Activated CD8-positive, alpha-beta memory T cell treated with anti-CD3 and anti-CD28 coated beads for 4 hours (primary cell): Measurements from ENCODE around the gene CERS5.
"Not testable (repeated sequence)": the region's sequence is repeated elsewhere in the genome, so short reads cannot be mapped to it uniquely, and the experiment has no call there.

ENCODE experiments used
- DNase-seq, 2 donors: peaks; one replicate each; pipeline ENCODE4 v3.0.0-alpha.2; 2020; ENCODE audit warnings: low read depth in 2 of 2

The CERS5 gene

GRCh38 chr12:50187084-50187900 is 20.1 kb upstream of the CERS5 start:
- DNase-seq: peak in 1 of 2 donors; percentile 14

GRCh38 chr12:50186681-50187080 is 19.5 kb upstream of the CERS5 start:
- DNase-seq: no peak

- DNase-seq: no peak
Measured at GRCh38 chr12:50185970-50186663, 18.9 kb upstream of the CERS5 start.

- no peak for DNase-seq
Measured at GRCh38 chr12:50185301-50185895, 18.2 kb upstream of the CERS5 start.

- DNase-seq: no peak
Measured at GRCh38 chr12:50184261-50184660, 17.1 kb upstream of the CERS5 start.

- DNase-seq: no peak
Measured at GRCh38 chr12:50182461-50182860, 15.3 kb upstream of the CERS5 start.

- no peak for DNase-seq
Measured at GRCh38 chr12:50181691-50182090, 14.5 kb upstream of the CERS5 start.

- DNase-seq: no peak
Measured at GRCh38 chr12:50175716-50176026, 8.5 kb upstream of the CERS5 start.

GRCh38 chr12:50174971-50175715 is 8.0 kb upstream of the CERS5 start:
- DNase-seq: no peak

GRCh38 chr12:50166799-50167048 is 445 bp downstream of the CERS5 start:
- peak in 1 of 2 donors; percentile 7 for DNase-seq

- DNase-seq: no peak
Measured at GRCh38 chr12:50164963-50165362, 2.2 kb downstream of the CERS5 start.

GRCh38 chr12:50162230-50162629 is 4.9 kb downstream of the CERS5 start:
- no peak for DNase-seq

- DNase-seq: no peak
Measured at GRCh38 chr12:50160643-50161042, 6.5 kb downstream of the CERS5 start.

GRCh38 chr12:50157259-50157658 is 9.9 kb downstream of the CERS5 start:
- DNase-seq: no peak

- DNase-seq: no peak
Measured at GRCh38 chr12:50156641-50157040, 10.5 kb downstream of the CERS5 start.

- DNase-seq: not testable (repeated sequence)
Measured at GRCh38 chr12:50154947-50155346, 12.2 kb downstream of the CERS5 start.

GRCh38 chr12:50151047-50151687 is 16.0 kb downstream of the CERS5 start:
- DNase-seq: no peak

- DNase-seq: no peak
Measured at GRCh38 chr12:50149311-50149710, 17.9 kb downstream of the CERS5 start.

- DNase-seq: not testable (repeated sequence)
Measured at GRCh38 chr12:50148011-50148410, 19.2 kb downstream of the CERS5 start.

- DNase-seq: no peak
Measured at GRCh38 chr12:50147281-50147680, 19.9 kb downstream of the CERS5 start.

- no peak for DNase-seq
Measured at GRCh38 chr12:50145439-50145838, 21.7 kb downstream of the CERS5 start.

GRCh38 chr12:50142993-50143392 is 24.2 kb downstream of the CERS5 start:
- no peak for DNase-seq
